DND-41 (cell line): ENCODE measurements around the gene RNASEH2C.
"Not testable (repeated sequence)": the region's sequence is repeated elsewhere in the genome, so short reads cannot be mapped to it uniquely, and the experiment has no call there.

Experiments used
- ATAC-seq: fragments of 200-7000 bp; cut with Tn5 transposase; 3 replicates; pipeline ENCODE4 v1.9.1; 2021; ENCODE audit warnings: low read depth; ENCODE audit not compliant: insufficient read depth
- DNase-seq: peaks from one replicate; pipeline ENCODE4 v3.0.0-alpha.2; 2020
- H2AFZ ChIP-seq: 2 replicates; pipeline ENCODE4 v1.6.0; 2012; ENCODE audit warnings: low read depth, low read length
- H3K27ac ChIP-seq: 2 replicates; pipeline ENCODE4 v1.5.1; 2012; ENCODE audit warnings: low read length, inconsistent platforms
- H3K27me3 ChIP-seq: fragments of 200-600 bp; sonication (generic); 2 replicates; pipeline ENCODE4 v1.6.0; 2012; ENCODE audit warnings: low read length, mild to moderate bottlenecking, inconsistent platforms; ENCODE audit not compliant: insufficient read depth, poor library complexity
- H3K36me3 ChIP-seq: 2 replicates; pipeline ENCODE4 v1.5.1; 2012; ENCODE audit warnings: low read length, inconsistent platforms; ENCODE audit not compliant: insufficient read depth
- H3K4me1 ChIP-seq: 2 replicates; pipeline ENCODE4 v1.5.1; 2012; ENCODE audit warnings: mild to moderate bottlenecking, low read length; ENCODE audit not compliant: insufficient read depth
- H3K4me2 ChIP-seq: 2 replicates; pipeline ENCODE4 v1.6.0; 2012; ENCODE audit warnings: mild to moderate bottlenecking, moderate library complexity, low read length, inconsistent platforms; ENCODE audit not compliant: insufficient read depth
- H3K4me3 ChIP-seq, 2 experiments: fragments of 200-600 bp in 1 of 2; shearing (Covaris generic) in 1 of 2; 2 replicates each; pipeline ENCODE4 v1.5.1; 2012 to 2016; ENCODE audit warnings: inconsistent platforms in 2 of 2, low read length in 2 of 2, mild to moderate bottlenecking in 2 of 2, low read depth in 1 of 2, moderate library complexity in 1 of 2
- H3K79me2 ChIP-seq: 2 replicates; pipeline ENCODE4 v1.6.0; 2012; ENCODE audit warnings: low read length, inconsistent platforms; ENCODE audit not compliant: insufficient read depth
- H3K9ac ChIP-seq: 2 replicates; pipeline ENCODE4 v1.6.0; 2012; ENCODE audit warnings: low read depth, mild to moderate bottlenecking, inconsistent platforms, low read length, moderate library complexity
- H3K9me3 ChIP-seq: 2 replicates; pipeline ENCODE4 v1.5.1; 2012; ENCODE audit warnings: low read length, moderate library complexity, mild to moderate bottlenecking, inconsistent platforms; ENCODE audit not compliant: insufficient read depth, severe bottlenecking
- H4K20me1 ChIP-seq: 2 replicates; pipeline ENCODE4 v1.6.0; 2012; ENCODE audit warnings: low read length; ENCODE audit not compliant: insufficient read depth
- EZH2 ChIP-seq: IDR thresholded peaks from 3 replicates; pipeline ENCODE4 v1.6.1; 2012; ENCODE audit warnings: borderline replicate concordance, low read depth, mild to moderate bottlenecking, moderate library complexity, low read length, inconsistent platforms; ENCODE audit not compliant: severe bottlenecking
- TF ChIP-seq, protein P1 (sequence below): IDR thresholded peaks from 2 replicates; pipeline ENCODE4 v1.5.1; 2012; ENCODE audit warnings: borderline replicate concordance, low read length, moderate library complexity, mild to moderate bottlenecking; ENCODE audit not compliant: poor library complexity, severe bottlenecking; ENCODE audit errors: extremely low read depth

Gene RNASEH2C

DNA sequence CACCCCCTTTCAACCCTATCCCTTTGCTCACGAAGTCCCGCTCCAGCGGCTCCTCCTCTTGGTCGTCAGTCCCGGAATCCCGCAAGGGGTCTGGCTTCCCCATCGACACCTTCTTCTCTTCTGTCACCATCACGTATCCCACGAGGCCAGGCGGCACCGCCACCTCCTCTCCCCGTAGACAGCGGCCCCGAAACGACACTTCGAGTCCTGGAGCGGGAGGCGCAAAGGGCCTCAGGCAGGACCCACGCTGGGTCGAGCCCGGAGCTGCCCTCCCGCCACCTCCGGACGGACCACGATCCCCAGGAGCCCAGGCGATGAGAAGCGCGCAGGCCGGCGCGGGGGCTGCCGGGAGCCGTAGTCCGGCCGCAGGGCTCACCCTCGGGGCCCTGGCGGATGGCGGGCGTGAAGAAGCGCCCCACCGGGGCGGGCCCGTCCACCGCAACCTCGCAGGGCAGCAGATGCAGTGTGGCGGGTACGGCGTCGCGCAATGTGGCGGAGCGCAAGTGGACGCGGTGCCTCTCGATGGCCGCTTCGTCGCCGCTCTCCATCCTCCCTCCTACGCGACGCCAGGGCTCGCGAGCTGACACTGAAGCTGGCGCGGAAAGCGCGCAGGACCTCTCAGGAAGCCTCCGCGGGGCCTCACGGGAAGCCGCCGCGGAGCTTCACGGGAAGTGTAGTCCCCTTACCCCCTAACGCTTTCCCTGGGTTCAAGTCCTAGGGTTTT, at the start of gene RNASEH2C:
Gene RNASEH2C (minus strand): TSS at position 588 of the 724 bp plus-strand sequence. CDS start 40 bp downstream, at position 548.
- Histone ChIP-seq H3K79me2 (peaks cover 44% of the 10 kb centered on the region), H3K9ac (peak within 1 kb of the TSS; percentile 80), H2AFZ (peak within 1 kb of the TSS; percentile 85), H3K36me3 (peaks cover 47% of the 10 kb centered on the region), H3K4me2 (peak within 1 kb of the TSS; percentile 88), H3K27ac (peak within 1 kb of the TSS; percentile 90), H3K4me1 (peaks cover 48% of the 10 kb centered on the region), H3K4me3 (peak within 1 kb of the TSS; percentile 89 to 100), H4K20me1 (peaks cover 40% of the 10 kb centered on the region), H3K27me3 (no peaks in the 10 kb centered on the region), H3K9me3 (no peaks in the 10 kb centered on the region)
- TF ChIP-seq EZH2: no peak
- TF ChIP-seq, protein P1, sequence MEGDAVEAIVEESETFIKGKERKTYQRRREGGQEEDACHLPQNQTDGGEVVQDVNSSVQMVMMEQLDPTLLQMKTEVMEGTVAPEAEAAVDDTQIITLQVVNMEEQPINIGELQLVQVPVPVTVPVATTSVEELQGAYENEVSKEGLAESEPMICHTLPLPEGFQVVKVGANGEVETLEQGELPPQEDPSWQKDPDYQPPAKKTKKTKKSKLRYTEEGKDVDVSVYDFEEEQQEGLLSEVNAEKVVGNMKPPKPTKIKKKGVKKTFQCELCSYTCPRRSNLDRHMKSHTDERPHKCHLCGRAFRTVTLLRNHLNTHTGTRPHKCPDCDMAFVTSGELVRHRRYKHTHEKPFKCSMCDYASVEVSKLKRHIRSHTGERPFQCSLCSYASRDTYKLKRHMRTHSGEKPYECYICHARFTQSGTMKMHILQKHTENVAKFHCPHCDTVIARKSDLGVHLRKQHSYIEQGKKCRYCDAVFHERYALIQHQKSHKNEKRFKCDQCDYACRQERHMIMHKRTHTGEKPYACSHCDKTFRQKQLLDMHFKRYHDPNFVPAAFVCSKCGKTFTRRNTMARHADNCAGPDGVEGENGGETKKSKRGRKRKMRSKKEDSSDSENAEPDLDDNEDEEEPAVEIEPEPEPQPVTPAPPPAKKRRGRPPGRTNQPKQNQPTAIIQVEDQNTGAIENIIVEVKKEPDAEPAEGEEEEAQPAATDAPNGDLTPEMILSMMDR: no peak
- DNase-seq (peak; percentile 83), ATAC-seq (peak; percentile 93)

DNA sequence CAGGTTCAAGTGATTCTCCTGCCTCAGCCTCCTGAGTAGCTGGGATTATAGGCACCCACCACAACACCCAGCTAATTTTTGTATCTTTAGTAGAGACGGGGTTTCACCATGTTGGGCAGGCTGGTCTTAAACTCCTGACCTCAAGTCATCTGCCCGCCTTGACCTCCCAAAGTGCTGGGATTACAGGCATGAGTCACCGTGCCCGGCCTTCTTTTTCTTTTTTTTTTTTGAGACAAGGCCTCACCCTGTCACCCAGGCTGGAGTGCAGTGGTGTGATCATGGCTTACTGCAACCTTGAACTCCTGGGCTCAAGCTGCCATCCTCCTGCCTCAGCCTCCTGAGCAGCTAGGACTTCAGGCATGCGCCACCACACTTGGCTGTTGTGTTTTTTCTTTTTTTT, 47.2 kb upstream of the RNASEH2C start:
- H3K4me3 ChIP-seq, H3K27ac ChIP-seq, H3K36me3 ChIP-seq, H3K79me2 ChIP-seq, H3K4me2 ChIP-seq, H3K27me3 ChIP-seq, DNase-seq, H3K9me3 ChIP-seq, H3K4me1 ChIP-seq, H4K20me1 ChIP-seq, H2AFZ ChIP-seq, ATAC-seq, H3K9ac ChIP-seq: not testable (repeated sequence)

DNA sequence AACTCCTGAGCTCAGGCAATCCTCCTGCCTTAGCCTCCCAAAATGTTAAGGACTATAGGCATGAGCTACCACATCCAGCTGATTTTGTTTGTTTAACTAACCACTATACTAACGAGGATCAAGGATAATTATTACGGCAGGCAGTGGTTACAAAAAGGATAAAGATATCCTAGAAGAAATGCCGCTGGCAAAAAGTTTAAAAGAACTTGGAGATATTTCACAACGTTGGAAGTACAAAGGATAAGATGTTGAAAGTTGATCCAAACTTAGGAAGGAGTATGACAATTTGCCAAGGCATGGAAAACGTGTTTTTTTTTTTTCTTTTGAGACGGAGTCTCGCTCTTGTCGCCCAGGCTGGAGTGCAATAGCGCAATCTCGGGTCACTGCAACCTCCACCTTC, 46.8 kb upstream of the RNASEH2C start:
- Histone ChIP-seq H3K9ac (no peak overlapping the region), H3K36me3 (no peaks in the 10 kb centered on the region), H3K4me1 (no peaks in the 10 kb centered on the region), H3K4me2 (no peak overlapping the region), H3K4me3 (no peak overlapping the region), H3K79me2 (no peaks in the 10 kb centered on the region), H3K27me3 (no peaks in the 10 kb centered on the region), H2AFZ (no peak overlapping the region), H3K27ac (no peak overlapping the region), H4K20me1 (no peaks in the 10 kb centered on the region), H3K9me3 (no peaks in the 10 kb centered on the region)
- TF ChIP-seq, protein P1: no peak
- no peak for TF ChIP-seq EZH2
- no peak for ATAC-seq
- no peak for DNase-seq

DNA sequence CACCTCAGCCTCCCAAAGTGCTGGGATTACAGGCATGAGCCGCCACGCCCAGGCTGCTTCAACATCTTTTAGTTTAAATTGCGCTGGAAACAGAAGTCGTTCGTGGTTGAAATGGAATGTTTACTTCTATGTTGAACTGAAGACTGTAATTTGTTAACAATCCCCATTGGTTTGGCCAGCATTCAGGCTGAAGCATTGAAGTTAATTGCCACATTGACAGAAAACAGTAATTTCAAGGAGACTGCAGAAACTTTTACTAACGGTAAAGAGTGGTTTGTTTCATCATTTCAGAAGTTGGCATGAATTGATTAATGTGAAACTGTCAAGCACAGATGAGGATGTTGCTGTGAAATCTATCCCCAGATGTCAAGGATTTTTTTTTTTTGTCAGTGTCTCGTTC, 45.9 kb upstream of the RNASEH2C start:
- H3K27ac ChIP-seq: no peak overlapping the region
- H3K4me3 ChIP-seq: no peak overlapping the region
- ATAC-seq: no peak
- H3K36me3 ChIP-seq: no peaks in the 10 kb centered on the region
- no peaks in the 10 kb centered on the region for H4K20me1 ChIP-seq
- H3K27me3 ChIP-seq: no peaks in the 10 kb centered on the region
- H3K9ac ChIP-seq: no peak overlapping the region
- no peaks in the 10 kb centered on the region for H3K79me2 ChIP-seq
- H2AFZ ChIP-seq: no peak overlapping the region
- no peak for DNase-seq
- H3K9me3 ChIP-seq: no peaks in the 10 kb centered on the region
- no peaks in the 10 kb centered on the region for H3K4me1 ChIP-seq
- H3K4me2 ChIP-seq: no peak overlapping the region
- TF ChIP-seq, protein P1: no peak
- no peak for TF ChIP-seq EZH2
